ENCODE data around the gene ATP2A2.
A peak's percentile ranks its signal among the peaks of the same experiment; 100 is the strongest.

The ATP2A2 gene

GRCh38 chr12:110277530-110278254, 3.4 kb upstream of the ATP2A2 start:
- no peak overlapping the region for H3K4me3 ChIP-seq (ENCODE audit: low read depth, low read length)
- TF ChIP-seq, protein P1, sequence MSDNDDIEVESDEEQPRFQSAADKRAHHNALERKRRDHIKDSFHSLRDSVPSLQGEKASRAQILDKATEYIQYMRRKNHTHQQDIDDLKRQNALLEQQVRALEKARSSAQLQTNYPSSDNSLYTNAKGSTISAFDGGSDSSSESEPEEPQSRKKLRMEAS (IDR thresholded peaks at IDR 0.05; ENCODE audit: low read depth, low read length), result no peak
- TF ChIP-seq CTCF (IDR thresholded peaks at IDR 0.05; ENCODE audit: low read depth, low read length) (no peak), POLR2A (IDR thresholded peaks at IDR 0.05; ENCODE audit: extremely low read depth, insufficient read length) (no peak), MYC (IDR thresholded peaks at IDR 0.05; ENCODE audit: low read depth, low read length) (no peak)
- no peak for DNase-seq (ENCODE audit: low read depth)

DNA sequence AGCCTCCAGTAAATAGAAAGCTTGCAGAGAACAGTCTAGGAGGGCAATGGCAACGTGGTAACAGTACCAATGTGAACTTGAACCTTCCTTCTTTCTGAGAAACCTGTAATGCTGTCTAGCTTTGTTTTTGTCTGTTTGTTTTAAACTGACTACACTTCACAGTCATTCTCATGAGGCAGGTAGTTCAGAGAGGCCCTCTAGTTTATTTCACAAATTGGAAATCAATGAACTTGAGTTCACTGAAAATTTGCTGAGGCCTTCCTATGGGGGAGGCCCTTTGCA, 2.9 kb upstream of the ATP2A2 start:
- no peak overlapping the region for H3K4me3 ChIP-seq (ENCODE audit: low read depth, low read length)
- no peak for DNase-seq (ENCODE audit: low read depth)
- TF ChIP-seq CTCF (IDR thresholded peaks at IDR 0.05; ENCODE audit: low read depth, low read length) (no peak), POLR2A (IDR thresholded peaks at IDR 0.05; ENCODE audit: extremely low read depth, insufficient read length) (no peak), MYC (IDR thresholded peaks at IDR 0.05; ENCODE audit: low read depth, low read length) (no peak)
- TF ChIP-seq, protein P1 (IDR thresholded peaks at IDR 0.05; ENCODE audit: low read depth, low read length), result no peak

DNA sequence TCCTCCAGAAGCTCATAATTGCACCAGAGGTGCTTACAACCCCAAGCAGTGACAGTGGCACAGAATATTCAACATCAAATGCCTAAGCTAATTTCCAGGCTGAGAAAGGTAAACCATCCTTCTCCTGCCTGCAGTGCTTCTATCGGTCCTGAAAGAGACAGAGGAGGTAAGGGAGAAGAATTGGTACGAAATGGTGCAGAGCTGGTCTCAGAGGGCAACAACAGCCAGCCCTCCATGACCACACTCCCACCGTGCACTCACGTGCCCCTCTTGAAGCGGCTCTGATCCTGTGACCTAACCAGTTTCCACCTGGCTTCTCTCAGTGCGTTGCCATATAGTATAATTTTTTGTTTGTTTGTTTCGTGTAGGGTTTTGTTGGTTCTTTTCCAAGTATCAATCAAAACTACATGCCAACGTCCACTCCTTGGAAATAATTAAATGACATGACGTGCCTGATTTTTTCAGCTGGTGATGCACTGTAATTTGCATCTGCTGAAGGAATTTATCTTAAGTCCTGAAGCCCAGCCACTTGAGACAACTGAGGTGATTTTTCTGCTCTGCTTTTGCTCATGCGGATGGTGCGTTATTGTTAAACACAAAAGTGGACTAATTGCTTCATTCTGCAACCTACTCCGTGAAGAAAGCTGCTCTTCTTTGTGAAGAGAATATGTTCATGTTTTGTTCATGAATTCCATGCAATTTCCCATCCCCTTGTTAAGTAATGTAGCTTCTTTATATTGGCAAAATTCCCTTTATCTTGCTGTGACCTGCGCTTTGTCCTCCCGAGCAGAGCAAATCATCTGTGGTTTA, 1.3 kb upstream of the ATP2A2 start:
- H3K4me3 ChIP-seq (ENCODE audit: low read depth, low read length), result peak overlapping the region; percentile 63
- no peak for DNase-seq (ENCODE audit: low read depth)
- TF ChIP-seq POLR2A (IDR thresholded peaks at IDR 0.05; ENCODE audit: extremely low read depth, insufficient read length) (no peak), CTCF (IDR thresholded peaks at IDR 0.05; ENCODE audit: low read depth, low read length) (peak; percentile 1)

GRCh38 chr12:110280392-110280778, 662 bp upstream of the ATP2A2 start:
- TF ChIP-seq MYC (IDR thresholded peaks at IDR 0.05; ENCODE audit: low read depth, low read length) (no peak), CTCF (IDR thresholded peaks at IDR 0.05; ENCODE audit: low read depth, low read length) (no peak), POLR2A (IDR thresholded peaks at IDR 0.05; ENCODE audit: extremely low read depth, insufficient read length) (no peak)
- TF ChIP-seq, protein P1 (IDR thresholded peaks at IDR 0.05; ENCODE audit: low read depth, low read length), result no peak
- peak overlapping the region; percentile 63 for H3K4me3 ChIP-seq (ENCODE audit: low read depth, low read length)
- DNase-seq (ENCODE audit: low read depth), result peak; percentile 66

DNA sequence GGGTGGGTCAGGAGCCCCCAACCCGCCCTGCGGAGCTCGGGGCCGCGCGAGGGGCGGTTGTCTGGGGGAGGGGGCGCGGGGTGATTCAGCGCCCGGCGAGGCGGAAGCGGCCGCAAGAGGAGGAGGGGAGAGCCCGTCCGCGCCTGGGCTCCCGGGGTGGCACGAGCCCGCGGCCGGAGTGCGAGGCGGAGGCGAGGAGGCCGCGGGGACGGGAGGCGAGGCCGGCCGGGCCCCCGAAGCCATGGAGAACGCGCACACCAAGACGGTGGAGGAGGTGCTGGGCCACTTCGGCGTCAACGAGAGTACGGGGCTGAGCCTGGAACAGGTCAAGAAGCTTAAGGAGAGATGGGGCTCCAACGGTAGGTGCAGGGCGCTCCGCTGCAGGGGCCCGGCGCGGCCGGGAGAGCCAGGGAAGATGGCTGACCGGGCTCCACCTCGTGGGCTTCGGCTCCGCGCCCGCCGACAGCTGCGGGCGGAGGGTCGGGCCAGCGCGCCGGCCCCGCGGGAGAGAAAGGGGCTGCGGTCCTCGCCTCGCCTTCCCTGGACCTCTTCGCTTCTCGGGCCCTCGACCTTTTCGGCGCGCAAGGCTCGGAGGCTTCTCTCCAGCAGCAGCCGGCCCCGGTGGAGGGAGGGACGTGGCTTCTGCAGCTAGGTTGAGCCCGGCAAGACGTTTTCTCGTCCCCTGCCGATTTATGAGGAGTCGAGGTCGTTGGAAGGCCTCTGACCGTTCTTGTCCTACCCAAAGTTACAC, 677 bp downstream of the ATP2A2 start:
- TF ChIP-seq CTCF (IDR thresholded peaks at IDR 0.05; ENCODE audit: low read depth, low read length) (no peak), POLR2A (IDR thresholded peaks at IDR 0.05; ENCODE audit: extremely low read depth, insufficient read length) (peak; percentile 19), MYC (IDR thresholded peaks at IDR 0.05; ENCODE audit: low read depth, low read length) (peak; percentile 14)
- TF ChIP-seq, protein P1 (IDR thresholded peaks at IDR 0.05; ENCODE audit: low read depth, low read length), result 0 out of 2 replicates have a peak, but pooled peaks have one; percentile 35
- peak; percentile 87 for DNase-seq (ENCODE audit: low read depth)
- peak overlapping the region; percentile 79 for H3K4me3 ChIP-seq (ENCODE audit: low read depth, low read length)
